ENCODE results near the gene ZBTB18. TPM values are rescaled to one million over a fixed set of nuclear protein-coding genes. Genes with fewer than 3 reads are reported as not detected.
A peak's percentile ranks its signal among the peaks of the same experiment; 100 is the strongest.

Gene ZBTB18
- polyA plus RNA-seq, 1 experiment, result 12.7 TPM

- Histone ChIP-seq H3K27ac (ENCODE audit: low read depth, low read length) (no peak overlapping the region), H3K9me3 (ENCODE audit: control insufficient read depth, insufficient read depth, low read length) (no peaks in the 10 kb centered on the region), H3K27me3 (ENCODE audit: control insufficient read depth, insufficient read depth, low read length) (no peaks in the 10 kb centered on the region), H3K4me3 (ENCODE audit: low read depth, low read length) (no peak overlapping the region)
- ChIA-PET CTCF (interaction anchor here (1.4 to 1.8 kb wide), 2 partner anchors 13 to 207 kb away, joined by 5 to 7 read pairs; partner anchors contain the start of gene ZBTB18), POLR2A (interaction anchor here (0.6 to 1.3 kb wide), 4 partner anchors 13 to 215 kb away, joined by 4 to 9 read pairs (median 6); partner anchors contain the start of genes AKT3 and ZBTB18)
- no peak for DNase-seq (ENCODE audit: low read depth, low spot score)
- no peak for TF ChIP-seq CTCF (IDR thresholded peaks at IDR 0.05; ENCODE audit: low read depth, low read length)
These were observed 14.1 kb downstream of the ZBTB18 start for GRCh38 chr1:244065063-244065793.

- peak; percentile 36 for DNase-seq (ENCODE audit: low read depth, low spot score)
- no peak overlapping the region for H3K27ac ChIP-seq (ENCODE audit: low read depth, low read length)
- no peaks in the 10 kb centered on the region for H3K9me3 ChIP-seq (ENCODE audit: control insufficient read depth, insufficient read depth, low read length)
- ChIA-PET POLR2A (interaction anchor here (0.6 to 1.3 kb wide), 7 partner anchors 13 to 442 kb away, joined by 3 to 9 read pairs (median 4); partner anchors contain the start of genes AKT3 and ZBTB18), CTCF (interaction anchor here (0.7 to 1.8 kb wide), 4 partner anchors 12 to 206 kb away, joined by 3 to 7 read pairs (median 3); no protein-coding TSS in a partner anchor)
- no peaks in the 10 kb centered on the region for H3K27me3 ChIP-seq (ENCODE audit: control insufficient read depth, insufficient read depth, low read length)
- no peak for TF ChIP-seq CTCF (IDR thresholded peaks at IDR 0.05; ENCODE audit: low read depth, low read length)
- H3K4me3 ChIP-seq (ENCODE audit: low read depth, low read length), result no peak overlapping the region
These were observed 14.9 kb downstream of the ZBTB18 start for GRCh38 chr1:244065960-244066388.

GRCh38 chr1:244066954-244067716 lies 16.1 kb downstream of the ZBTB18 start:
- no peak for TF ChIP-seq CTCF (IDR thresholded peaks at IDR 0.05; ENCODE audit: low read depth, low read length)
- H3K4me3 ChIP-seq (ENCODE audit: low read depth, low read length), result no peak overlapping the region
- H3K9me3 ChIP-seq (ENCODE audit: control insufficient read depth, insufficient read depth, low read length), result no peaks in the 10 kb centered on the region
- H3K27ac ChIP-seq (ENCODE audit: low read depth, low read length), result peak overlapping the region; percentile 13
- ChIA-PET POLR2A (interaction anchor here (0.6 kb wide), 2 partner anchors 17 to 704 kb away, joined by 3 to 5 read pairs; no protein-coding TSS in a partner anchor), CTCF (no interaction called here)
- DNase-seq (ENCODE audit: low read depth, low spot score), result no peak
- H3K27me3 ChIP-seq (ENCODE audit: control insufficient read depth, insufficient read depth, low read length), result no peaks in the 10 kb centered on the region

- TF ChIP-seq CTCF (IDR thresholded peaks at IDR 0.05; ENCODE audit: low read depth, low read length), result no peak
- CTCF ChIA-PET, result no interaction called here
- Histone ChIP-seq H3K27me3 (ENCODE audit: control insufficient read depth, insufficient read depth, low read length) (no peaks in the 10 kb centered on the region), H3K27ac (ENCODE audit: low read depth, low read length) (no peak overlapping the region), H3K9me3 (ENCODE audit: control insufficient read depth, insufficient read depth, low read length) (no peaks in the 10 kb centered on the region), H3K4me3 (ENCODE audit: low read depth, low read length) (no peak overlapping the region)
- POLR2A ChIA-PET, result interaction anchor here (0.6 to 0.7 kb wide), 2 partner anchors 30 to 705 kb away, joined by 3 to 5 read pairs; no protein-coding TSS in a partner anchor
- DNase-seq (ENCODE audit: low read depth, low spot score), result no peak
These were observed 16.8 kb downstream of the ZBTB18 start for GRCh38 chr1:244067893-244068292.

Data from AG04450 (cell line).